Activated CD4-positive, alpha-beta T cell treated with anti-CD3 and anti-CD28 coated beads for 36 hours (primary cell): ENCODE measurements around the gene VPS35. TPM values are rescaled to one million over a fixed set of nuclear protein-coding genes. Genes with fewer than 3 reads are reported as not detected.
"Not testable (repeated sequence)": the region's sequence is repeated elsewhere in the genome, so short reads cannot be mapped to it uniquely, and the experiment has no call there.

ENCODE experiments used
- ATAC-seq: fragments of 200-7000 bp; cut with Tn5 transposase; one replicate; pipeline ENCODE4 v1.10.0; 2021; ENCODE audit warnings: mild to moderate bottlenecking, moderate library complexity
- CTCF ChIA-PET: fragments of 350-600 bp; sonication (Branson Sonifier 250); formaldehyde crosslinking; loops from one replicate; lab custom pipeline; 2021; ENCODE audit warnings: antibody characterized with exemption; lab: Charles Lee
- POLR2A ChIA-PET: fragments of 350-600 bp; sonication (Branson Sonifier 250); formaldehyde crosslinking; loops from one replicate; lab custom pipeline; 2021; ENCODE audit warnings: antibody characterized with exemption, inconsistent platforms; lab: Charles Lee
- DNase-seq: peaks from one replicate; pipeline ENCODE4 v3.0.0-alpha.2; 2020
- H3K27ac Mint-ChIP-seq: one replicate; pipeline ENCODE4 v1.8.0; 2021; ENCODE audit warnings: mixed read lengths
- H3K27me3 Mint-ChIP-seq: one replicate; pipeline ENCODE4 v1.8.0; 2021; ENCODE audit warnings: mixed read lengths
- H3K36me3 Mint-ChIP-seq: one replicate; pipeline ENCODE4 v1.8.0; 2021; ENCODE audit warnings: low read depth, mixed read lengths
- H3K4me1 Mint-ChIP-seq: one replicate; pipeline ENCODE4 v1.8.0; 2021; ENCODE audit warnings: mixed read lengths
- H3K4me3 Mint-ChIP-seq: one replicate; pipeline ENCODE4 v1.8.0; 2021; ENCODE audit warnings: mild to moderate bottlenecking, moderate library complexity, mixed read lengths
- H3K9me3 Mint-ChIP-seq: one replicate; pipeline ENCODE4 v1.8.0; 2021; ENCODE audit warnings: low read depth, mixed read lengths
- intact Hi-C, 2 experiments: fragments of 100-400 bp; cut with DNase I in 1 of 2; cut with micrococcal nuclease in 1 of 2; formaldehyde crosslinking; loops; one replicate each; pipeline versions ENCODE4 v1.14.2 to v1.15.1; 2022 to 2024; cut with DNase I, micrococcal nuclease
- total RNA-seq, 2 experiments: library from RNA; stranded (reverse); gene quantifications; one replicate each; pipeline ENCODE4 v1.2.3, GENCODE V29; 2021

VPS35 gene
- total RNA-seq, 2 experiments from 2014 or later = 60.0 to 98.4 TPM

DNA sequence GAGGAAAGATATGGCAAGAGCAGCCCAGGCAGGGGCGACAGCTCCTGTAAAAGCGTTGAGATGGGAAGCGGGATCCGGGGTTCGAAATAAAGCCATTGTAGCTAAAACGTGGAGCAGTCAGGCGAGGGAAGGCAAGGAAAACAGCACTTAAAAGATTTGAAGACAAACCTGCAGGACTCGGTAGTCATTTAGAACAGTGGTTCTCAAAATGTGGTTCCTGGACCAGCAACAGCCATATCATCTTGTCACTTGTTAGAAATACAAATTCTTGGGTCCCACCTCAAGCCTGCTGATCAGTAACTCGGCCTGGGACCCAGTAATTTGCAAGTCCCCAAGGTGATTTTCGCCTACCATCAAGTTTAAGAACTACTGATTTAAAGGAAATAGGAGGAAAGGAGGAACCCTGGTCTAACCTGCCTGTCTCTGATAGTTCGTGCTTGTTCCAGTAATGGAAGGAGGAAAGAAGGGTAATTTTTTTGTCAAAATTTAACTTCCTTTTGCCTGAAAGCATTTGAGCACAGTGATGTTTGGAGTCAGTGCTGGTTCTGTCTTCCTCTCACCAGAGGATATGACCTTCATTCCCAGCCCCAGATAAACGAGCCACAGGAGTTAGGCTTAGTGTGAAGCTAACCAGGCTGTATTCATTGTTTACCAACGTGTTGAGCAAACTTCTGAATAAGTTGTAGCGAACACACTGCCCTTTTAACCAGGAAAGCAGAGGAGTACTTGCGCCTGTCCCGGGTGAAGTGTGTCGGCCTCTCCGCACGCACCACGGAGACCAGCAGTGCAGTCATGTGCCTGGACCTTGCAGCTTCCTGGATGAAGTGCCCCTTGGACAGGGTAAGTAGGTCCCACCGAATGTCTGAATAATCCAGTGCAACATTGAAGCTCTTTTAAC, 1.6 kb upstream of the VPS35 start:
- H3K4me3 Mint-ChIP-seq = no peak overlapping the region
- intact Hi-C loops = no loop called here

DNA sequence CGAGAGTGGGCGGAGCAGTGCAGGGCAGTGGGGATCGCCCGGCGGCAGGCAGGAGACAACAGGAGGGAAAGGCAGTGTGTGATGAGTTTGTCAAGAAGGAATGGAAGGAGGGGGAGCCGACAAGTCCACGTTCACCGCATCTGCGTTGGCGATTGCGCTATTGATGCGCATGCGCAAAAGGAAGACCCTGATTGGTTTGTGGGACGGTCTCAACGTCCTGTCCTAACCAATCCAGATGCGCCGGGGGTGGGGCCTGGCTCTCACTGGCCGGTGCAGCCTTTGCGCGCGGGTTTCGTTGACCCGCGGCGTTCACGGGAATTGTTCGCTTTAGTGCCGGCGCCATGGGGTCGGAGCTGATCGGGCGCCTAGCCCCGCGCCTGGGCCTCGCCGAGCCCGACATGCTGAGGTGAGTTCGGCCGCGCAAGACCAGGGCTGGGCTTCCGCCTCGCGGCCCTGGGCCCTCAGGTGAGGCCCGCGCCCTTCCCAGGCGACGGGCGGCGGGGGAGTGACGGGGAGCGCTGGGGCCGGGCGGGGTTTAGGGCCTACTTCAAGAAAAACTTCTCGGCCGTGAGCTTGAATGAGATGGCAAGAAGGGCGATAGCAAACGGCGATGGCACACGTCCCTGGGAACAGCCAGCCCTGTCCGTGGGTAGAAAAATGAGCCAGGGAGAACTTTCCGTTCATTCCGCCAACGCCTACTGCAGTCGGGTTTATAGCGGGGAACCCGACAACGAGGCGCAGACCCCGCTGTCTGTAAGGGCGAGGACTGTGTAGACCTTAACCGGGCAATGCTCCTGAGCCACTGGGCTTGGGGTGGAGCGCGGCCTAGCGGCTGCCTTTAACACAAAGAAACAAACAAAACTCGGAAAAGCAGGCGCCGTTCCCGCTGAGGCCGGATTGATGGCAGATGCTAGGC, 645 bp upstream of the VPS35 start, which contains the start of gene ORC6:
Gene ORC6 (plus strand): TSS at position 295 of the 916 bp plus-strand sequence. CDS start 47 bp downstream, at position 342.
- no peak within 1 kb of the TSS for H3K27ac Mint-ChIP-seq
- no peaks in the 10 kb centered on the region for H3K27me3 Mint-ChIP-seq
- DNase-seq (peak; percentile 99), ATAC-seq (peak; percentile 83)
- H3K4me3 Mint-ChIP-seq = no peak within 1 kb of the TSS
- ChIA-PET POLR2A (interaction anchor here (0.6 kb wide), 2 partner anchors 195 to 1590 kb away, joined by 3 read pairs; partner anchors contain the start of gene GPT2), CTCF (interaction anchor here (0.6 to 1.2 kb wide), 6 partner anchors 16 to 241 kb away, joined by 3 to 8 read pairs (median 4); no protein-coding TSS in a partner anchor)
- no peaks in the 10 kb centered on the region for H3K9me3 Mint-ChIP-seq
- peaks cover 43% of the 10 kb centered on the region for H3K4me1 Mint-ChIP-seq
- intact Hi-C loops = loop anchor here (1.0 to 10.0 kb wide), 13 partner anchors 68 to 1925 kb away; partner anchors contain the start of genes C16orf87 (in 2 of the 2), DNAJA2 (in 2 of the 2), SHCBP1 (in 2 of the 2) and ABCC11 (in 1 of the 2)
- H3K36me3 Mint-ChIP-seq = peaks cover 22% of the 10 kb centered on the region

More for the DNA sequence above, 1.6 kb upstream of the VPS35 start:
- Mint-ChIP-seq H3K27ac (no peak overlapping the region), H3K9me3 (no peaks in the 10 kb centered on the region), H3K36me3 (peaks cover 31% of the 10 kb centered on the region), H3K4me1 (peaks cover 34% of the 10 kb centered on the region), H3K27me3 (no peaks in the 10 kb centered on the region)
- ATAC-seq (no peak), DNase-seq (no peak)
- ChIA-PET POLR2A (interaction anchor here (0.6 kb wide), 1 partner anchor 191 kb away, joined by 3 read pairs; no protein-coding TSS in a partner anchor), CTCF (interaction anchor here (0.8 to 1.7 kb wide), 6 partner anchors 15 to 240 kb away, joined by 3 to 6 read pairs (median 4); no protein-coding TSS in a partner anchor)

DNA sequence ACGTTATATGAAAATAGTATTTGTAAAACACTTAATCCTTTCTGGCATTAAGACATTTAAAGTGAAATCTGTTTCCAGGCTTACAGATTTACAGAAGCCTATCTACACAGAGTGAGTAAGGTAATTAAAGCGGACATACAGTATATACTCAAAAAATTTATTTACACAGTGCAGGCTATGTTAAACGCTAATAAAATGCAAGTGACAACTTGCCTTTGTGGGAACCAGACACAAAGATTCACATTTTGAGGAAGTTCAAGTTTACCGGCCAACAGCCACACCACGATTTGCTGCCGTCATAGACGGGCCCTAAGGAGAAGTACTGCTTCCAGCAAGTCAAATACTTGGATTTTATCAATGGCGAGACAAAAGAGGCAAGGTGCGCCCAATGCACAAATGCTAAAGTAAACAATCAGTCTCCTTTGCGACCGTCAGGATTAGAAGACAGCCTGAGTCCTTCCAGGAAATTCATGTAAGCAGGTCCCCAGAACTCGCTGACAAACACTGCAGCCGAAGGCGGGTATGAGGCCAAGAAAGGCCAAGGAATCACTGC, 801 bp downstream of the VPS35 start:
- Mint-ChIP-seq H3K36me3 (peaks cover 19% of the 10 kb centered on the region), H3K9me3 (no peaks in the 10 kb centered on the region), H3K4me3 (no peak overlapping the region), H3K4me1 (peaks cover 54% of the 10 kb centered on the region), H3K27ac (no peak overlapping the region), H3K27me3 (no peaks in the 10 kb centered on the region)
- ChIA-PET CTCF (interaction anchor here (0.6 kb wide), 1 partner anchor 15 kb away, joined by 3 read pairs; no protein-coding TSS in a partner anchor), POLR2A (no interaction called here)
- no peak for ATAC-seq
- DNase-seq = no peak
- intact Hi-C loops = loop anchor here (1.0 to 10.0 kb wide), 7 partner anchors 15 to 1927 kb away; partner anchors contain the start of genes ABCC11 (in 1 of the 2), LONP2 (in 1 of the 2), N4BP1 (in 1 of the 2) and SHCBP1 (in 1 of the 2)

DNA sequence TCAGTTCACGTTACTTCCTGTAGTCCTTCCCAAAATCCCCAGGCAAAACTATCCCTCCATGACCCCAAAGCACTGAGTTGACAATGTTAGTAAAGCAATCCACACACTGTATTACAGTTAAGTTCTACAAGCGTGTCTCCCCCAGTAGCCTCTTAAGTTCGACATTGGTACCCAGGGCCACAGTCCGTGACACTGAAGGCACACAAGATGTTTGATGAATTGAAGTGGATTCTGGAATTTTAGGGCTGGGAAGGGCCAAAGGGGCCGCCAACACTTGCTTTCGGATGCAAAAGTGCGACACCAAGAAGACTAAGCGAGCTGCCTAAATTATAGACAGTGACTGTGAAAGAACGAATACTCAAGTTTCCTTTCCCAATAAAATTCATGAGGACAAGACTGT, 1.5 kb downstream of the VPS35 start:
- H3K4me3 Mint-ChIP-seq = no peak overlapping the region
- CTCF ChIA-PET = interaction anchor here (0.6 to 1.5 kb wide), 3 partner anchors 14 to 221 kb away, joined by 3 to 7 read pairs (median 6); no protein-coding TSS in a partner anchor

DNA sequence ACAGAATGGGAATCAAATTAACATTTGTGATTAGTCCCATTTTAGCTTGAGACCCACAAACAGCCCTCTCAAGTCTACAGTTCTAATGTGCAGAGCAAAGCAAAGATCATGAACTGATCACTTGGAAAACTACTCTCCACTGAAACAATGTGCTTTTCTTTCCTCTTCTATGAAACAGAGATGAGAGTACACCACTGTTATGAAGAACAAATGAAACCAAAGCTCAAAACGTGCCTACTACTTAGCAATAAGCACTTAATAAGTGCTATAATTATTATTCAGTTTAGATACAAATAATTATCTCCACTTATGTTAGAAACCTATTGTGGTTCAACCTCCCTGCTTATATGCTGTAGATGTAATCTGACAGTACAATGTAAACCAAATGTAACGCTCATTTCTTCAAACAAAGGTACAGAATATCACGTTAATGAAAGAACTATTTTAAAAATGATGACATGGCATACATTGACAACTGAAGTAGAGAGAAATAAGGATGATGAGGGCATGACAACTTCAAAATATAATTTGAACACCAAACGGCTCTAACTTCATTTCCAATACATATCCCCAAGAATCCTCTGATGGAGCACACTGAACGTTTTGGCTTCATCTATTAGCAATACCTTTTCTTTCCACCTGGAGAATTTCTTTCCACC, 2.0 kb downstream of the VPS35 start:
- DNase-seq = no peak
- H3K27me3 Mint-ChIP-seq = no peaks in the 10 kb centered on the region
- no peaks in the 10 kb centered on the region for H3K9me3 Mint-ChIP-seq
- POLR2A ChIA-PET = no interaction called here
- no peak overlapping the region for H3K27ac Mint-ChIP-seq
- CTCF ChIA-PET = interaction anchor here (0.7 to 1.5 kb wide), 4 partner anchors 9 to 222 kb away, joined by 3 to 7 read pairs (median 4); no protein-coding TSS in a partner anchor
- H3K4me3 Mint-ChIP-seq = no peak overlapping the region
- intact Hi-C loops = loop anchor here (5.0 to 10.0 kb wide), 5 partner anchors 105 to 1928 kb away; partner anchors contain the start of genes ABCC11 (in 1 of the 2), LONP2 (in 1 of the 2), N4BP1 (in 1 of the 2) and SIAH1 (in 1 of the 2)
- H3K4me1 Mint-ChIP-seq = peaks cover 57% of the 10 kb centered on the region
- no peak for ATAC-seq
- peaks cover 12% of the 10 kb centered on the region for H3K36me3 Mint-ChIP-seq

More for the DNA sequence above, 1.5 kb downstream of the VPS35 start:
- H3K9me3 Mint-ChIP-seq = no peaks in the 10 kb centered on the region
- peaks cover 18% of the 10 kb centered on the region for H3K36me3 Mint-ChIP-seq
- POLR2A ChIA-PET = no interaction called here
- H3K4me1 Mint-ChIP-seq = peaks cover 56% of the 10 kb centered on the region
- intact Hi-C loops = loop anchor here (5.0 to 10.0 kb wide), 5 partner anchors 105 to 1927 kb away; partner anchors contain the start of genes ABCC11 (in 1 of the 2), LONP2 (in 1 of the 2), N4BP1 (in 1 of the 2) and SIAH1 (in 1 of the 2)
- no peak for ATAC-seq
- peak overlapping the region; percentile 10 for H3K27ac Mint-ChIP-seq
- DNase-seq = no peak
- no peaks in the 10 kb centered on the region for H3K27me3 Mint-ChIP-seq

DNA sequence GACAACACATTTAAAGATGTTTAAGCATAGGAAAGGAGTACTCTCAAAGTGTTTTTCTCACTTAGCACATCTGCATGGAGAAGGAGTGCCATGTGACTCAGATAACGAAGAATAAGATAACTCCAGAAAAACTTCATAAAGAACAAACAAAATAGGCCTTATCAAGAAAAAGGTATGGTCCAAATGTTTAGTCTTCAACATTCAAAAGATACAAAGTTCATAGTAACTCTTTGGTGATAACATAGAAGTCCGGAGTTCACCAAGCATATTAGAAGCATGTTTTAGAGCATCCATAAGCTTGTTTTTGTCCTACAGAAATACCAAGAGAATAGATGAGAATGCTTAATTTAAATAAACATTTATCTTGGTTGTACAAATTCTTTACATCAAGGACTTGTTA, 7.1 kb downstream of the VPS35 start:
- ATAC-seq, H3K27me3 Mint-ChIP-seq, POLR2A ChIA-PET, H3K4me3 Mint-ChIP-seq, DNase-seq, H3K27ac Mint-ChIP-seq, H3K9me3 Mint-ChIP-seq: not testable (repeated sequence)
- Mint-ChIP-seq H3K4me1 (peaks cover 31% of the 10 kb centered on the region), H3K36me3 (peaks cover 30% of the 10 kb centered on the region)
- CTCF ChIA-PET = interaction anchor here (0.6 kb wide), 1 partner anchor 275 kb away, joined by 3 read pairs; no protein-coding TSS in a partner anchor
- intact Hi-C loops = loop anchor here in 1 of 2 experiments (10.0 kb wide), 3 partner anchors 1563 to 1933 kb away; partner anchors contain the start of genes ABCC11, LONP2, N4BP1 and SIAH1

DNA sequence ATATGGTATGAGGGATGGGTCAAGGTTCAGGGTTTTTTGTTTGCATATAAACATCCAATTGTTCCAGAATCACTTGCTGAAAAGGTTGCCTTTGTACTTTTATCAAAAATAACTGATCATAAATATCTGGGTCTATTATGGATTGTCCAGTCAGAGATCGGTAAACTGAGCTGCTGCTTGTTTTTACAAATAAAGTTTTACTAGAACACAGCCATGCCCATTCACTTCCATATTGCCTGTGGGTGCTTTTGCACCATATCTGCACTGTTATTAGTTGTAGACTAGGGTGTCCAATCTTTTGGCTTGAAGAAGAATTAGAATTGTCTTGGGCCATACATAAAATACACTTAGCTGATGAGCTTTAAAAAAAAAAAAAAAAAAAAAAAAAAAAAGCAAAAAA, 11.0 kb downstream of the VPS35 start:
- H3K27ac Mint-ChIP-seq, H3K4me1 Mint-ChIP-seq, H3K27me3 Mint-ChIP-seq, DNase-seq, ATAC-seq, intact Hi-C loops, H3K4me3 Mint-ChIP-seq, H3K9me3 Mint-ChIP-seq: not testable (repeated sequence)
- ChIA-PET POLR2A (interaction anchor here (0.6 to 1.0 kb wide), 2 partner anchors 35 to 249 kb away, joined by 3 to 5 read pairs; no protein-coding TSS in a partner anchor), CTCF (interaction anchor here (0.6 to 0.8 kb wide), 3 partner anchors 9 to 252 kb away, joined by 3 to 4 read pairs (median 3); no protein-coding TSS in a partner anchor)
- peaks cover 48% of the 10 kb centered on the region for H3K36me3 Mint-ChIP-seq

DNA sequence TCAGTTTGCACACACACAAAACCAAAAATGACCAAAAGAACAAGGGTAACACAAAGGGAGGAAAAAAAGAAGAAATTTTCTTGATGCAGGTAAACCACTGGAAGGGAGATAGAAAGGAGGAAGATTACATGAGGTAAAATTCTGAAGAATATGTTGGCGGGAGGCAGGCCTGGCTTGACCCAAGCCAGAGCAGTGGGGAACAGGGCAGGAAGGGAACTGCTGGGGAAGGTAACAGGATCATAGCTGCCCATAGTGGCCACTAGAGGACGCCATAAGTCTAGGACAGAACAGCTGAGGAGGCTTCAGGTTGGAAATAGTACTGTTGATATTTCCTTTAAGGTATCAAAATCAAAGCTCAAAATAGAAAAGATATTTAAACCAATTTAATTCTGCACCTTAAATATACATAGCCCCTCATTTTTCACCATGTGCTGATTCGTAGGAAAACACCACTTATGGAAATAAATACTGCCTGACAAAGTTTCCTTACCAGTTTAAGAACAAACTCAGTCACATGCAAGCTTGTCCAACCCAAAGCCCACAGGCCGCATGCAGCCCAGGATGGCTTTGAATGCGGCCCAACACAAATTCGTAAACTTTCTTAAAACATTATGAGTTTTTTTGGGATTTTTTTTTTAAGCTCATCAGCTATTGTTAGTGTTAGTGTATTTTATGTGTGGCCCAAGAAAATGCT, 15.5 kb downstream of the VPS35 start:
- POLR2A ChIA-PET = no interaction called here

DNA sequence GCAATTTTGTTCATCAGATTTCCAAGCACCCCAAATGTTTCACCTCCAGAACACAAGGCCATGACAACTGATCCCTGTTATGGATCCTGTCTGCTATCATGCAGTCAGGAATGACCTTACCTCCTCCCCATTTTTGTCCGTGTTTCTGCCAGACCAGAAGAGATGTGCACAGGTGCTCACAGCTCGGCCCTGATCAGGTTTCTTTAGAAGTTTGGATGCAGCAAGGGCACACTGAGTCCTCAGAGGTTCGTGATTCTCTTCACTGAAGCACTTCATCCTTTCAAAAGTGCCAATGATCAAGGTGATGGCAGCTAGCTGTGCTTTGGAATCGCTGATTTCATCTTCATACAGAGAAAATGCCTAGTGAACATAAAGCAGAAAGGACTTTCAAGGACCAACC, 26.9 kb downstream of the VPS35 start:
- intact Hi-C loops = no loop called here
- CTCF ChIA-PET = interaction anchor here (4.2 kb wide), 1 partner anchor 12 kb away, joined by 21 read pairs; no protein-coding TSS in a partner anchor

More for the DNA sequence above, 15.5 kb downstream of the VPS35 start:
- Mint-ChIP-seq H3K4me1 (no peaks in the 10 kb centered on the region), H3K27me3 (no peaks in the 10 kb centered on the region), H3K9me3 (no peaks in the 10 kb centered on the region), H3K27ac (no peak overlapping the region), H3K4me3 (no peak overlapping the region), H3K36me3 (peaks cover 48% of the 10 kb centered on the region)
- intact Hi-C loops = loop anchor here (1.0 to 5.0 kb wide), 4 partner anchors 15 to 256 kb away; no protein-coding TSS in a partner anchor
- ATAC-seq (peak; percentile 95), DNase-seq (peak; percentile 67)
- CTCF ChIA-PET = interaction anchor here (0.6 to 3.3 kb wide), 40 partner anchors 11 to 1488 kb away, joined by 3 to 28 read pairs (median 4); partner anchors contain the start of gene ORC6

More for the DNA sequence above, 26.9 kb downstream of the VPS35 start:
- no peaks in the 10 kb centered on the region for H3K27me3 Mint-ChIP-seq
- ATAC-seq (no peak), DNase-seq (no peak)
- POLR2A ChIA-PET = no interaction called here
- H3K9me3 Mint-ChIP-seq = no peaks in the 10 kb centered on the region
- peaks cover 57% of the 10 kb centered on the region for H3K36me3 Mint-ChIP-seq
- H3K4me3 Mint-ChIP-seq = no peak overlapping the region
- no peak overlapping the region for H3K27ac Mint-ChIP-seq
- H3K4me1 Mint-ChIP-seq = peaks cover 17% of the 10 kb centered on the region
